ENCODE measurements around the gene PCED1B.

DNA sequence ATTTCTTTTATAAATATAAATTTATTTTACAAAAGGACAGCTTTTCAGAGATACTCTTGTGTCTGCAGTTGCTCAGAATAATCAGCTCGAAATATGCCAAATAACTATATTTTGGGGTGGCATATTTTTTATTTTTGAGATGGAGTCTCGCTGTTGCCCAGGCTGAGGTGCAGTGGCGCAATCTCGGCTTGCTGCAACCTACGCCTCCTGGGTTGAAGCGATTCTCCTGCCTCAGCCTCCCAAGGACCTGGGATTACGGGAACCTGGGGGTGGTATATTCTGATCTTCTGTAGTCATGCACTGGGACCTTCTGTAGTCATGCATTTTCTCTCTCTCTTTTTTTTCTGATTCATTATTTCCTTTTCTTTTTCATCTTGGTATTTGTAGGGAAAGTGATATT, 135.3 kb downstream of the PCED1B start:
- TF ChIP-seq EP300 (IDR thresholded peaks at IDR 0.05; ENCODE audit: borderline replicate concordance) (no peak), MAX (IDR thresholded peaks at IDR 0.05) (no peak), EGR1 (IDR thresholded peaks at IDR 0.05) (no peak), RAD21 (IDR thresholded peaks at IDR 0.05; ENCODE audit: low read depth) (no peak), TAF1 (IDR thresholded peaks at IDR 0.05; ENCODE audit: low read depth) (no peak), REST (IDR thresholded peaks at IDR 0.05; ENCODE audit: low read depth) (no peak), CEBPB (IDR thresholded peaks at IDR 0.05) (no peak), CREB1 (IDR thresholded peaks at IDR 0.05; ENCODE audit: low read depth) (no peak), NFIC (IDR thresholded peaks at IDR 0.05) (no peak), TEAD4 (IDR thresholded peaks at IDR 0.05) (no peak)
